NCI-H2081 treated with DMSO at 0.1 percent for 48 hours (cell line): ENCODE results near the gene SUSD2.

ENCODE experiments used
- DNase-seq: peaks from one replicate; lab custom pipeline; 2025; lab: John Stamatoyannopoulos, UW

Gene SUSD2

DNA sequence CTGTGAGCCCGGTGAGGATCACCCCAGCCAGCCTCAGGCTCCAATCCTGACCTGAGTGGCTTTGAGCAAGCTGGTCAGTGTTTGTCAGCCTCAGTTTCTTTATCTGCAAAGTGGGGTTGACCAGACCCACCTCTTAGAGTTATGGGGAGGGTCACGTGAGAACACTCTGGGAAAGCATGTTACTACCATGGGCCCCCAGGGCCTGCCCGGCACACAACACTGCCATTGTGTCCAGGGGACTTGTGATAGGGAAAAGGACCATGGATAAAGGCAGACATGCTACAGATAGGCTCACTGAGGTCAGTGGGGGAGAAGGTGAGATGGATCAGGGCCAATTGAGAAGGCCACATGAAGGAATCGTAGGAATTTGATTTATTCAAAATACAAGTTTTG, 32.1 kb upstream of the SUSD2 start:
- DNase-seq: no peak

DNA sequence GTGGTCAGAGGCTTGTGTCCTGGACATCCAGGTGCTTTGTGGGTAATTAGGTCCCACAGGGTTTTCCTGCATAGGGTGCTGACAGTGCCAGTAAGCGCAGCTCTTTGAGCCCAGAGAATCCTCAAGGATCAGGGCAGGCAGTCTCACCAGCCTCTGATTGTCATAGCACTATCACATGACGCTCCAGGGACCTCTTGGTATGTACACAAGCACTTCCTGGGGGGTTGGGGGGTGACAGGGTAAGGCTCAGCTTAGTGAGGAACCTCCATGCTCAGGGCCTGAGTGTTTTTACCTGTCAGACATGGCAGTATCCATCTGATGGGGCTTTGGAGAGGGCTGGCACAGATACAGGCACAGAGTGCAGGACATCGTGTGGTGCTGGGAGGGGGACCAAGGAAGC, 27.9 kb upstream of the SUSD2 start:
- no peak for DNase-seq

DNA sequence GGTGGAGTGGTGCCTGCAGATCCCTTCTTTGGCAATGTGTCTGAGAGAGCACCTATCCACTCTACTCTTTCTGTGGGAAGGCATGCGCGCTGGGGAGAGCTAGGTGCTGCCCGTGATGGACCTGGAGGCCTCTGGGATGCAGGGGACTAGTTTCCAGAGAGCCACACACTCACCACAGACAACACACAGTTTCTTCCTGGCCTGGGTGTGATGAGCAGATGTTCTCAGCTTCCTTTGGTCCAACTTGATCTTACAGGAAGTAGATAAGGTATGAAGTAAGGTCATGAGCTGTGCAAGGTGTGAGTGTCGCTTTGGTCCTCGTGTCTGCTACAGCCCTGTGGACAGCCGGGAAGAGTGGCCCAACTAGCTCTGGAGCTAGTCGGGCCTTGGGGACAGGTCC, 27.3 kb upstream of the SUSD2 start:
- DNase-seq: no peak

DNA sequence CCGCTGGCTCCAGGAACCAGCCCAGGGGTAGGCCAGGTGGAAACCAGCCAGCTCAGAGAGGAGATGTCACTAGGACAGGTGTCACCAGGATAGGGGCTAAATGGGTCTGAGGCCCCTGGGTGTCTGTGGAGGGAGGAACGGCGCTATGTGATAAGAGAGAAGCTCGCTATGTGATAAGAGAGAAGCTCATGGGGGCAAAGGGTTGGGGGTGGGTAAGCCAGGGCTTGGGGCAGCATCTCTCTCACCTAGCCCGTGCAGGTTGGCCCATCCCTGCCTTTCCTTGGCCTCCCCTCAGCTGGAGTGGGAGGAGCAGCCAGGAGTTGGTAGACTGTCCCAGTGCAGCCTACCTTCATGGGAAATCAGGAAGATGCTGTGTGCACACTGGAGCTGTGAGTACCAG, 26.5 kb upstream of the SUSD2 start:
- no peak for DNase-seq

DNA sequence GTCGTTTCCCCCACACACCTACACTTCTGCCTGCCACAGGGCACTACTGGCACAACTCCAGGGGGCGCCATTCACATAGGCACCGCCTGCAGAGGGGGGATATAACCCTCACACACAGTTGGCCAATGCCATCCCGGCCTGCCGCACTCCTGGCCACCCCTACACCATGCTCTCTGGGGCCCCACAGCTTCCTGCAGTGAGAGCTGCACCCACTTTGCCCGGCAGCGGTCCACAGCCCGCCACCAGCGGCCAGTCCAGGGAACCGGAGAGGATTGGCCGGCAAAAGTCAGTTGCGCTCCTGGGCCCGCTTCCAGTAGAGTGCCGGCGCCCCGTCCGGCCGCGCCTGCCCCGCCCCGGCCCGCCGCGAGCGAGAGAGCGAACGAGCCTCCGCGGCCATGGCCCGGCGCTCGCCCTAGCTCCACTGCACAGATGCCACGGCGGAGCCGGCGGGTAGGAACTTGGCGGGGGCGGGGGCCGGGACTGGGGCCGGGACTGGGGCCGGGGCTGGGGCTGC, 25.6 kb upstream of the SUSD2 start:
- no peak for DNase-seq

DNA sequence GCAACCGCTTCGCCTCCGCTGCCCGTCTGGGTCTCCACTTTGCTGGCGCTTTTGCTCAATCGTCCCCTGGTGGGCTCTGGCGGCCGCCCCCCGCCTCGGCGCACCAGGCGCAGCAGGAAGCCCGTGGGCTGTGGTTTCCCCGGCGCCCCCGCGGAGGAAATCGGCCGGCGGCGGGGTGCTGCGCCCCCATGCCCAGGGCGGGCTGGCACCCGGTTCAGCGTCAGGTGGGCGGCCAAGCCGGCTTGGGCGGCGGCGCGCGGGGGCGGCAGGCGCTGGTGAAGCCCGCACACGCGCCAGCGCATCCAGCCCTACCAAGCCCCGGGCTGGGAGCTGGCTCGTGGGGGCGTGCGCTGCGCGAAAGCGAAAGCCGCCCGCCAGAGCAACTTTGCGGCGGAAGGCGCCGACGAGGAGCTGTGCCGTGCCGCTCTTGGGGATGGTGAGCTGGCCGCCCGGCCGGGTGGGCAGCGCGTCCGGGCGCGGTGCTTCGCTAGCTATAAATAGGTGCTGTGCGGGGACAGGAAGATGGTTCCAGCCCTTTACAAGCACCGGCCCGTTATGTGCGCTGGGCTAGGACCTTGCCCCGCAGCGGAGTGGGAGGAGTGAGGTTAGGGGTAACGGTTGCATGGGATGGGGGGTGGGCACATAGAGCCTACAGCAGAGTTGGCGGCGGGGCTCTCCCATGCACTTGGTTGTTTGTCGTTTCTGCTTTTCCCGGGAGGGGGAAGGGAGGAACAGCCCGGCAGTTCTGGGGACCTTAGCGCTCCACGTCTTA, 25.0 kb upstream of the SUSD2 start:
- DNase-seq: no peak

DNA sequence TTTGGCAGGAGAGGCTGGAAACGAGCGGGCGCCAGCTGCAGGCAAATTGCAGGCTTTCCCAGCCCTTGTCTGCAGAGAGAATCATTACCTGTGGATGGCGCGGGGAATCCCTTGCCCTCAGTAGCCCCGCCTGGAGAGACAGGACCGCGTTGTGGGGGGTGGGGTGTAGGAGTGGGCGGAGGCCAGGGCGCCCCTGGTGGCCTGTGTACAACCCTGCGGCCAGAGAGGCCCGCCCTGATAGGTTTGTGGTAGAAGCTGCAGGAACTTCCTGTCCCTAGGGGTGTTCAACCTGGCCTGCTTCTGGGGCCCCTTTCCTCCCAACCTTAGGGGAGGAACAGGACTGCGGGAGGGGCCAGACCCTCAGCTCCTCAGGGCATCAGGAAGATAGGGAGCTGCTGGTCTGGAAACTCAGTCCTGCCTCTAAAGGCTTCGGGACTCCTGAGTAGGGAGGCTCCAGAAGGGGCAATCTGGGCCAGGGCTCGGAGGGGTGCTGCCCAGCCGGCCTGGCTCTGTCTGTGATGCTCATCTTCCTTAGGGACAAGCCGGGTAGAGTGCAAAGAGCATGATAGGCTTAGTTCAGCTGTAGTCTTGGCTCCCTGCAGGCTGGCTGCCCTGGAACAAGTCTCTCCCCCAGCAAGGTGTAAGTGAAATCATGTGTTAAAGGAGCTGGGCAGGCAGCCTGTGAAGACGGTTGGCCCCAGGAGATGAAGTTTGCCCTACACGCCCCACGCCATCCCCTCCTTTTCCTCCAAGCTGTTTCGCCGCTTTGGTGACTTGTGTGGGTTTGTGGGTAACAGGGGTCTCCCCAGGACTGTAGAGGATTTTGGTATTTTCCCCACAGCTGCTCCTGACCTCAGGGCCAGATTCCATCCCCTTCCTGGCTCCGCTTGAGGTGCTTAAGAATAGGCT, 24.1 kb upstream of the SUSD2 start:
- DNase-seq: peak; percentile 26

DNA sequence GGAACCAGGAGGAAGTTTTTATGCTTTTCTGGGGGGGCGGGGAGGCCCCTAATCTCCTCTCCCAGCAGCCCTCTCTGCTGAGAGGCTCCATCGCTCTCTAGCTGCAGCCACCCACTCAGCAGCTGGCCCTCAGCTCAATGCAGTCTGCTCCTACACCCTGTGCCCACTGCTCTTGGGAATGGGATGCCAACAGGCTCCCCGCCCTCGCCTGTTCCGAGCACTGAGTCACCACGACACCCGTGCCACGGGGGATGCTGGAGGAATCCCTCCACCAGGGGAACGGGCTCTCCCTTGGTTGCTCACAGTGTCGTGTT, 23.5 kb upstream of the SUSD2 start:
- no peak for DNase-seq

DNA sequence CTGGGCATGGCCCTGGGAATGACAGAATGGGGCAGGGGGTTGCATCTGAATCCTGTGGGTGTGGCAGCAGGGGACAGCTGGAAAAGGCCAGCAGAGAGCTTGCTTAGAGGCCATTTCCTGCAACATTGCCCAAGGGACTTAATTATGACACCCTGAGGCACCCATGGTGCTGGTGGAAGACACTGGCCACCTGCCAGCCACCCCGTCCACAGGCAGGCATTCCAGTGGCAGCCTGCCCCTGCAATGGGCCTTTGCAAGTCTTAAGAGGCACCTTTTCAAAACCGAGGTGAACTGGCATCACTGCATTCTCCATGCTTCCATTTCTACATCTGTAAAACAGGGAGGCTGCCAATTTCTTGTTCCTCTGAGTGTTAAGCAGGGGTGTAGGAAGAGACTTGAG, 21.6 kb upstream of the SUSD2 start:
- no peak for DNase-seq

DNA sequence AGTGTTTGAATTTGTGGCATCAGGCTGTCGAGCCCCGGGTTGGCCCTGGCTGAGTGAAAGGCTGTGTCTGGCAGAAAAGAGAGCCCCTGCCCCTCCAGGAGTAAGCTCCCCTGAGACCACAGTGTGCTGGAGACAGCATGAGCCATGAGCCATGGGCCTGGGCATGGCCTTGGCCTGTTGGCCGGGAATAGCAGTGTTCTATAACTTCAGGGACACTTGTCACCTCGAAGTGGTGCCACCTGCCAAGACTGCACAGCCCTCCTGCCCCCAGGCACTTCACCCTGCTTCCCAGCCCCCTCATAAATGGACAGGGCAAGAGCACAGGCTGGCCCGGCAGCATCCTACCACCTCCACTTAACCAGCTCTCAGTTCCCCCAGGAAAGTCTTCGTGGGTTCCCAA, 20.7 kb upstream of the SUSD2 start:
- DNase-seq: no peak

DNA sequence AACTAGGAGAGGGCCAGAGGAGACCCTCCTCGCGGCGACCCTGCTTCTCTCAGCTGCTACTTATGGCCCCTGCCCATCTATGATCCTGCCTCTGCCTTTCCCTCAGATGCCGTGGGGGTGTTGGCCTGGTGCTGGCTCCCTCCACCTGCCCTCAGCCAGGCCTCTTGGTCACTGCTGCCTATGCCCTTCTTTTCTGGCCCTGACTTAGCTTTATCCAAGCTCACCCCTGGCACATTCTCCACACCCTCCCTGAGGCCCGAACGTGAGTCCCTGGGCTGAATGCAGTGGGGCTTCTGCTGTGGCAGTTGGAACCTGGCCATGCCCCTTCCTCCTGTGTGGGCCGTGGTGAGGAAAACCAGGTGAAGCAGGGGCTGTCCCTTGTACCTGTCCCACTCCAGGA, 19.8 kb upstream of the SUSD2 start:
- DNase-seq: no peak

DNA sequence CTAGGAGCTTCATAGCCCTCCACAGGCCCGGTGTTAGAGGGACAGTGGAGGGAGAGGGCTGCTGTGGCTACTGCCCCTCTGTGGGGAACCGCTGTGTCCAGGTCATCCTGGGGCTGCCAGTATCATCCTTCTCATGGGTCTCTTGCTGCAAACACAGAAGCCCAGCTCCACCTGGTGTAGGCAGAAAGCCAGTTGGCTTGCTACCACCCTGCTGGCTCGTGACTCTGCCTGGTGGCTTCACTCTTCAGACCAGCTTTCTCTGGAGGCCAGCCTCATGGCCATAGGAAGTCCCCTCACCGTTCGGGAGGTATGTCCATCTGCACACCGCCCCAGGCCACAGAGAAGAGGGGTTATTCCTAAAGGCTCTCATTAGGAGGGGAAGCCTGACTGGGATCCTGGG, 19.4 kb upstream of the SUSD2 start:
- no peak for DNase-seq

DNA sequence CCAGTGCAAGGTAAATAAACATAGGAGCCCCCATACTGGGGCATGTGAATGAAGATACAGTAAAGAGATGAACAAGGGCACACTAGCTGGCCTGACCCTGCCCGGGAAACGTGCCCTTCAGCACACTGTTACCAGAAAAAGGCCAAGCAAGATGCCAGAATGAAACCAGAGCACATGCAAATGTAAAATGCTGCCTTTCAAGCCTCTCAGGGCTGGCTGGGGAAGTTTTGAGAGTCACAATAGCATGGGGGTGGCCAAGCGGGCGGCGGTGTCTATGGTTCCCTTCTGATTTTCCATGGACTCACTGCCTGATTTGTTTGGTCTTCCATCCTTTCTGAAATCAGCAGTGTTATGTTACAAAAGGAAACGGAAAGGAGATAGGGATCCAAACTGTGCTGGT, 18.9 kb upstream of the SUSD2 start:
- DNase-seq: no peak

DNA sequence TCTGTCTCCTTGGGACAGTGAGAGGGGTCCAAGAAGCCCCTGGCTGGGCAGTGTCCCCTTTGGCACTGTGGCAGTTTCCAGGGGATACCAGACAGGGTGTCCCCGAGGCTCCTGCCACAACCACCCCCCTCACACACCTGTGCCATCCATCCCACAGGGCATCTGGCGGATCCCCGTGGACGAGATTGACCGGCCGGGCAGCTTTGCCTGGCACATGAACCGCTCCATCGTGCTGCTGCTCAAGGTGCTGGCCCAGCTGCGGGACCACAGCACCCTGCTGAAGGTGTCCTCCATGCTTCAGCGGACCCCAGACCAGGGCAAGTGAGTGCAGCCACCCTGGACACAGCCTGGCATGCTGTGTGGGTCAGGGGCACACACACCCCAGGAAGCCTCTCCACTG, 17.0 kb upstream of the SUSD2 start:
- no peak for DNase-seq

DNA sequence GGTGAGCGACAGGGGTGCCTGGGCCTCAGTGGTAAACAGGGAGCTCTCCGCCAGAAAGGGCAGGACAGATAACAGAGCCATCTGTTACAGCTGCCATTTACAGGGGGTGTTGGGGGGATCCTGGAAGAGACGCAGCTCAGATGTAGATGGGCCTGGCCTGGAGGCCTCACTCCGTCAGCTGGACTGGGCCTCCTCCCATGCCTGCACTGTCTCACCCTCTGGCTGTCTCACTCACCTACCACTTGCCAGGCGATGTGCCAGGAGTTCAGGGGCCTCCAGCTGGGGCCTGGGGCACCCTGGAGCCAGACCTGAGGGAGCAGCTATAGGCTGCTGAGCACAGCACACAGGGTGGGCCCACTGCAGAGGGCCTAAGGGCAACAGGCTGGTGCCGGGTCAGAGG, 16.3 kb upstream of the SUSD2 start:
- DNase-seq: no peak

DNA sequence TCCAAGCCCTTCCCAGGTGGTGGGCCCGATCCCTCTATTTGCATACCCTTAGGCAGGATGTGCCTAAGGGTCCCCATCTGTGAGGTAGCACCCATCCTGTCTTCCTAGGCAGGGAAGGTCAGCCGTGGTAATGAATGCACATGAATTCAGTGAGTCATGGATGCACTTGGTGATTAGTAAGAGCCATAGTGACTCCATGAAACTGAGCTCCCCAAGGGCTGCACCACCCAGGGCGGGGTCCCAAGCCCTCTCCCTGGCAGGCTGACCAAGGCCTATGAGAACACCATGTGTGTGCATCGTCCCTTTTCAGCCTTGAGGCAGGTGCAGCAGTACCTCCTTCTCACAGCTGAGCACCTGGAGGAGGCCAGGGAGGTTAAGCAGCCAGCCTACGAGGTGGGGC, 15.6 kb upstream of the SUSD2 start:
- DNase-seq: no peak

DNA sequence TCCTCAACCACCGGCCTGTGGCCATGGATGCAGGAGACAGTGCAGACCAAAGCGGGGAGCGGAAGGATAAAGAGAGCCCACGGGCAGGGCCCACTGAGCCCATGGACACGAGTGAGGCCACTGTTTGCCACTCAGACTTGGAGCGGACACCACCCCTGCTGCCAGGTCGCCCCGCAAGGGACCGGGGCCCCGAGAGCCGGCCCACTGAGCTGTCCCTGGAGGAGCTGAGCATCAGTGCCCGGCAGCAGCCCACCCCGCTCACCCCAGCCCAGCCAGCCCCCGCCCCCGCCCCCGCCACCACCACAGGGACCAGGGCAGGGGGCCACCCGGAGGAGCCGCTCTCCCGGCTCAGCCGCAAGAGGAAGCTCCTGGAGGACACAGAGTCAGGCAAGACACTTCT, 14.5 kb upstream of the SUSD2 start:
- DNase-seq: no peak

DNA sequence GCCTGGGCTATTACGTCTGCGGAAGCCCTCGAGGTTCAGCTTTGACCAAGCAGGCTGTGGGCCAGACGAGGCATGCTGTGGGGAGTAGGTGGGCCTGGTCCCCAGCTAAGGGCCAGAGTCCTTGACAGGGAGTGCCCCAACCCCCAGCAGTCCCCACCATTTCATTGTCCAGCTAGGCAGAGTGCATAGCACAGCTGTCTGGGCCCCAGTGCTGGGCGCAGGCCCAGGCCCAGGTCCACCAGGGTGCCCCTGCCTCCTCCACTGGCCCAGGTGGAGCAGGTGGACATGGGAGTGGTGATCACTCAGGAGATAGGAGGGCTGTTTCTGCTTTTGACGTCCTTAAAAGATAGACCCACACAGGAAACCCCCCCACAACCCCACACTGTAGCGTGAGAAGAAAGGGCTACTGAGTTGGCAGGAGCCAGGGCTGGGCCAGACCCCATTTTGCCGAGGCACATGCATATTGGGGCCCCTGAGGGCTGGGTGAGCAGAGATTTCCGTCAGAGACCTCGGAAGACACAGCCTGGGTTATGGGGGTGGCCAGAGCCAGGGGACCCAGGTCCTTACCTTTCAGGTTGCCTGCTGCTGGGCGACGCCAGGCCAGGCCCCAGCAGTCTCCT, 11.7 kb upstream of the SUSD2 start:
- DNase-seq: no peak

DNA sequence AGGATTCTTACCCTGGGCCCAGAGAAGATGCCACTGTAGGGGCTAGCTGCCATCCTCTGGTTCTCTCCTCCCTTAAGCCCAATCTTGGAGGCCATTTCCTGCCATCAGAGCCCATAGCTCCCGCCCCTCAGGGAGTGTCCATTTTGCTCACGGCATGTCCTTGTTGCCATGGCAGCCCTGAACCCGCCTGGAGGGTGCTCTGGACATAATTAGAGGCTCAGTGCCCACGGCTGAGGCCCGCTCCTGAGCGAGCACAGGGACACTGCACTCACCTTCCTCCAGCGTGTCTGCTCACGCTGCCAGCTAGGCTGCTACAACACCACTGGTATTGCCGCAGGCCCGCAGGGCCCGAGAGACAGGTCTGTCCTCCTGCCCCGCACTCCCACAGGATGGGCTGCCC, 11.1 kb upstream of the SUSD2 start:
- no peak for DNase-seq

DNA sequence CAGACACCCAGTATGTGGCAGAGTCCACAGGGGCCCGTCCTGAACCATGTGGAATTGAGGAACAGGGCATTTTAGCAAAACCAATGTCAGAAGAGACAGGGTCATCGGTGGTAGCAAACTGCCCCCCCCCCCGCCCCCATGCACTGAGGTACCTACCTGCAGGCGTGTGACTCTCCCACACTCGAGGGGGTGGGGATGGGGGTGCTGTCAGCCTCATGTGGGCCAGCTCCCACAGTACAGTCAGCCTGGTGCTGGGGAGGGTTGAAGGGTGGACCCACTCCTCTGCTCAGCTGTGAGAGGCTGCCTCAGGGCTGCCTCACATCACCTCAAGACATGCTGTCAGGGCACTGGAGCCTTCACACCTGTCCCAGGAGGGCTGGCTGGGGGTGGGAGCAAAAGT, 10.7 kb upstream of the SUSD2 start:
- DNase-seq: no peak

DNA sequence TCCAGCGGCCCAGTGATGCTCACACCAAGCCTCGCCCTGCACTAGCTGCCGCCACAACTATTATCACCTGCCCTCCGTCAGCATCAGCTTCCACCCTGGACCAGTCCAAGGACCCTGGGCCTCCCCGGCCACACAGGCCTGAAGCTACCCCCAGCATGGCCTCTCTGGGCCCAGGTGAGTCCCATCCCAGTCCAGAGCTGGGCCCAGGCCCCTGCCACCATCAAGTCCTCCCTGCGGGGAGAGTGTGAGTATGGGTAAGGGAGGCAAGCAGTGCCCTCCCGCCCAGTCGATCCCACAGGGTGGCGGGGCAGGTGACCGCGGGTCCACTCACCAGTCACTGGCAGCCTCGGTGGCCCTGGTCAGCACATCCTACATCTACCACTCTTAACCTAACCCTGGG, 9.5 kb upstream of the SUSD2 start:
- no peak for DNase-seq

DNA sequence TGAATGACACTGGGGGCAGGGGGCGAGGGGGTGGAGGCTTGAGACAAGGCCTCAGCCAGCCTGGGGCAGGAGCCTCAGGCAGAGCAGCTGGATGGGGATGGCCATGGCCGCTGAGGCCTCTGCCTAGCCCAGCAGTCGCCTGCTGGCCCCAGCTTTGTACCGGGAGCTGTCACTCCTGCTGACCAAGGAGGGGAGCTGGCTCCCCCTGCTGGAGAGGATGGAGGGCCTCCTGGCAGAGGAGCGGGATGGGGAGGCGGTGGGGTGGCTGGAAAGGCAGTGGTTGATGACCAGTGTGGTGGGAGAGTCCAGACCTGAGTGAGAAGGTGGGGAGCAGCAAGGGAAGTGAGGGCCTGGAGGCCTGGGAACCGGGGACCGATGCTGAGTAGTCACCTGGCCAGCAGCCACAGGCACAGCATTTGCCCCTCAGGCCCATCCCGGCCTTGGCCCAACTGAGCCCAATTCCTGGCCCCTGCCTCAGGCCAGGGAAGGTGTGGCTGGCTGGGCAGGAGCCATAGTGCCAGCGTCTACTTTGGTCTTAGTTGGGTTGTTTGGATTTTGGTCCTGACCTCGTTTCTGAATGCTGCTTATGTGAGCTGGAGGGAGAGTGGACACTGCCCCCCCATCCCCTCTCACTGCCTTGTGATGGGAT, 6.0 kb upstream of the SUSD2 start:
- no peak for DNase-seq

DNA sequence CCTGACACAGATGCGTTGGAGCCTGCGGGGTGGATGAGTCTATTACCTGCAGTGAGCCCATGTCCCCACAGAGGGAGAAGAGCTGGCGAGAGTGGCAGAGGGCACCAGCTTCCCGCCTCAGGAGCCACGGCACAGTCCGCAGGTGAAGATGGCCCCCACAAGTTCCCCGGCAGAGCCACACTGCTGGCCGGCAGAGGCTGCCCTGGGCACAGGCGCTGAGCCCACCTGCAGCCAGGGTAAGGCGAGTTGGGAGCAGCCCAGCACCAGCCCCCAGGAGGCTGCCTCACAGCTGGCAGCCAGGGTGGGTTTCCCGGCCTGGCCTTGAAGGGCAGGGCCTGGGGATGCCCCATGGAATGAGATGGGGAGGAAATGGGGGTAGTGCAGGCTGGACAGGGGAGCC, 5.2 kb upstream of the SUSD2 start:
- DNase-seq: no peak
